ENCODE results near the gene CLEC16A. TPM values are rescaled to one million over a fixed set of nuclear protein-coding genes. Genes with fewer than 3 reads are reported as not detected.

The CLEC16A gene
- total and polyA plus RNA-seq, 2 donors (not counting 1 experiment from before 2014, with no cell fraction given): 21.9 to 79.5 TPM

GRCh38 chr16:11059588-11059987, 115.2 kb downstream of the CLEC16A start:
- H3K36me3 ChIP-seq (replicated peaks in 1 of 2; ENCODE audit: control extremely low read depth in 1 of 2, control insufficient read depth in 1 of 2, extremely low read depth in 1 of 2, insufficient read depth in 2 of 2, low read length in 1 of 2): peaks cover 5 to 70% of the 10 kb centered on the region in 2 experiments
- no peaks in the 10 kb centered on the region for H3K9me3 ChIP-seq (ENCODE audit: control extremely low read depth in 1 of 3, control insufficient read depth in 2 of 3, insufficient read depth in 1 of 3, low read length in 2 of 3)
- no peak overlapping the region for H3K4me3 ChIP-seq (ENCODE audit: control extremely low read depth in 1 of 5, extremely low read depth in 1 of 5, insufficient read depth in 1 of 5, low read depth in 2 of 5, low read length in 4 of 5)
- H3K79me2 ChIP-seq (ENCODE audit: control insufficient read depth, insufficient read depth, low read length): no peaks in the 10 kb centered on the region
- no peaks in the 10 kb centered on the region for H3K4me1 ChIP-seq (ENCODE audit: control insufficient read depth in 2 of 2, insufficient read depth in 2 of 2, low read length in 2 of 2)
- intact Hi-C loops (cut with micrococcal nuclease): no loop called here
- no peak for DNase-seq
- H3K4me2 ChIP-seq (replicated peaks; ENCODE audit: low read depth, low read length, poor library complexity, severe bottlenecking): no peak overlapping the region
- no peaks in the 10 kb centered on the region for H3K4me1 Mint-ChIP-seq
- H3K4me3 Mint-ChIP-seq: no peak overlapping the region
- POLR2A ChIA-PET: no interaction called here
- H3K27ac ChIP-seq (ENCODE audit: low read length in 2 of 2): no peak overlapping the region
- H3K27me3 Mint-ChIP-seq: no peaks in the 10 kb centered on the region
- no peaks in the 10 kb centered on the region for H4K20me1 ChIP-seq (ENCODE audit: control insufficient read depth, insufficient read depth, low read length, poor library complexity, severe bottlenecking)
- CTCF ChIA-PET: interaction anchor here (1.2 kb wide), 1 partner anchor 16 kb away, joined by 3 read pairs; no protein-coding TSS in a partner anchor
- H3K9me3 Mint-ChIP-seq (ENCODE audit: insufficient read depth): no peaks in the 10 kb centered on the region
- no peak for TF ChIP-seq CTCF (IDR thresholded peaks at IDR 0.05)
- TF ChIP-seq EZH2 (IDR thresholded peaks at IDR 0.05; ENCODE audit: borderline replicate concordance, insufficient read depth, low read depth, low read length, poor library complexity, severe bottlenecking): no peak
- 100% methylated on average over 3 of the region's 4 CpGs for WGBS (ENCODE audit: insufficient coverage)
- no peak overlapping the region for H2AFZ ChIP-seq (ENCODE audit: insufficient read depth, low read depth, low read length, poor library complexity, severe bottlenecking)
- no peaks in the 10 kb centered on the region for H3K27me3 ChIP-seq (replicated peaks in 1 of 4; ENCODE audit: control extremely low read depth in 1 of 4, control insufficient read depth in 3 of 4, insufficient read depth in 4 of 4, low read length in 3 of 4)
- no peak overlapping the region for H3K27ac Mint-ChIP-seq
- no peak for ATAC-seq (ENCODE audit: low read depth)
- H3K9ac ChIP-seq (ENCODE audit: low read length): no peak overlapping the region

GRCh38 chr16:11060364-11060763, 116.0 kb downstream of the CLEC16A start:
- H3K27me3 Mint-ChIP-seq: no peaks in the 10 kb centered on the region
- Histone ChIP-seq H3K4me1 (ENCODE audit: control insufficient read depth in 2 of 2, insufficient read depth in 2 of 2, low read length in 2 of 2) (no peaks in the 10 kb centered on the region), H3K79me2 (ENCODE audit: control insufficient read depth, insufficient read depth, low read length) (no peaks in the 10 kb centered on the region), H3K9me3 (ENCODE audit: control extremely low read depth in 1 of 3, control insufficient read depth in 2 of 3, insufficient read depth in 1 of 3, low read length in 2 of 3) (no peaks in the 10 kb centered on the region), H3K36me3 (replicated peaks in 1 of 2; ENCODE audit: control extremely low read depth in 1 of 2, control insufficient read depth in 1 of 2, extremely low read depth in 1 of 2, insufficient read depth in 2 of 2, low read length in 1 of 2) (peaks cover 5 to 69% of the 10 kb centered on the region in 2 experiments), H3K4me3 (ENCODE audit: control extremely low read depth in 1 of 5, extremely low read depth in 1 of 5, insufficient read depth in 1 of 5, low read depth in 2 of 5, low read length in 4 of 5) (no peak overlapping the region), H3K9ac (ENCODE audit: low read length) (no peak overlapping the region), H2AFZ (ENCODE audit: insufficient read depth, low read depth, low read length, poor library complexity, severe bottlenecking) (no peak overlapping the region), H3K27me3 (replicated peaks in 1 of 4; ENCODE audit: control extremely low read depth in 1 of 4, control insufficient read depth in 3 of 4, insufficient read depth in 4 of 4, low read length in 3 of 4) (no peaks in the 10 kb centered on the region), H3K4me2 (replicated peaks; ENCODE audit: low read depth, low read length, poor library complexity, severe bottlenecking) (no peak overlapping the region), H4K20me1 (ENCODE audit: control insufficient read depth, insufficient read depth, low read length, poor library complexity, severe bottlenecking) (no peaks in the 10 kb centered on the region), H3K27ac (ENCODE audit: low read length in 2 of 2) (no peak overlapping the region)
- ChIA-PET POLR2A (no interaction called here), CTCF (interaction anchor here (1.0 kb wide), 1 partner anchor 296 kb away, joined by 3 read pairs; no protein-coding TSS in a partner anchor)
- TF ChIP-seq CTCF (IDR thresholded peaks at IDR 0.05) (no peak), EZH2 (IDR thresholded peaks at IDR 0.05; ENCODE audit: borderline replicate concordance, insufficient read depth, low read depth, low read length, poor library complexity, severe bottlenecking) (no peak)
- H3K27ac Mint-ChIP-seq: no peak overlapping the region
- ATAC-seq (ENCODE audit: low read depth) (no peak), DNase-seq (no peak)
- H3K9me3 Mint-ChIP-seq (ENCODE audit: insufficient read depth): no peaks in the 10 kb centered on the region
- WGBS (ENCODE audit: insufficient coverage): 100% methylated on average over 2 of the region's 4 CpGs
- intact Hi-C loops (cut with micrococcal nuclease): no loop called here
- H3K4me3 Mint-ChIP-seq: no peak overlapping the region
- no peaks in the 10 kb centered on the region for H3K4me1 Mint-ChIP-seq
